NCI-H2107 (cell line): ENCODE measurements around the gene WDR45B.
"Not testable (repeated sequence)": the region's sequence is repeated elsewhere in the genome, so short reads cannot be mapped to it uniquely, and the experiment has no call there.

ENCODE experiments used
- DNase-seq: peaks from one replicate; lab custom pipeline; 2025; lab: John Stamatoyannopoulos, UW

Gene WDR45B

DNA sequence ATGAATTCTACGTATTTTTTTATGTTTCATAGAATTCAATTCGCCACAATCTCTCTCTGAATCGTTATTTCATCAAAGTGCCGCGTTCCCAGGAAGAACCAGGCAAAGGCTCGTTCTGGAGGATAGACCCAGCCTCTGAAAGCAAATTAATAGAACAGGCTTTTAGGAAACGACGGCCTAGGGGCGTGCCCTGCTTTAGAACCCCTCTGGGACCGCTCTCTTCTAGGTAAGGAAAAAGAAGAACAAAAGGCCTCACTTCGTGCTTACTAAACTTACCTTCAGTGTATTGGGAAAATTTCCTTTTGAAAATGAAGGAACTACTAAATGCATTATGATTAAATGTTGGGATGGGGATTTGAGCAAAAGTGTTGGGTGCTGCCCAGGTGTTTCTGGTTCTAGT lies 65.5 kb downstream of the WDR45B start:
- DNase-seq: no peak

DNA sequence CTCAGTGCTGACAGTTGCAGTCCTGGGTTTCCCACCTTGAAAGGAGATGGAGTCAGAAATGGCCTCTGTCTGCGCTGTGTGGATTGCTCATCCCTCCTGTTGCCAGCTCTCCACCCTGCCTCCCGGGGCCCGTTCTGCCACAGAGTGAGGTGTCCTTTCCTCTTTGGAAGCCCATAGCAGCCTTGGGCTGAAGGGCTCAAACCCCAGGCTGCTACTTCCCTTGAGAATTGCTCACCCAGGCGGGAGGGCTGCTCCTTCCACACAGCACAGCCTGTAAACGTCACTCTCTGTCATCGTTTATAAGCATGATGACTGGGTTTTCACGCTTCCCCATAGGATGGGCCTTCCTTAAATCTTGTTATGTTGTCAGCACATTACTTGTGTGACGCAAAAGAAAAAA lies 66.0 kb downstream of the WDR45B start:
- no peak for DNase-seq

DNA sequence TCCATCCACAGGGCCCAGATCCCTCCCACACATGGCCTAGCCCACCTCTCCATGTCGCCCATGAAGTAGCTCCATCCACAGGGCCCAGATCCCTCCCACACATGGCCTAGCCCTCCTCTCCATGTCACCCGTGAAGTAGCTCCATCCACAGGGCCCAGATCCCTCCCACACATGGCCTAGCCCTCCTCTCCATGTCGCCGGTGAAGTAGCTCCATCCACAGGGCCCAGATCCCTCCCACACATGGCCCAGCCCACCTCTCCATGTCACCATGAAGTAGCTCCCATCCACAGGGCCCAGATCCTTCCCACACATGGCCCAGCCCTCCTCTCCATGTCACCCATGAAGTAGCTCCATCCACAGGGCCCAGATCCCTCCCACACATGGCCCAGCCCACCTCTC lies 68.3 kb downstream of the WDR45B start:
- DNase-seq: not testable (repeated sequence)

DNA sequence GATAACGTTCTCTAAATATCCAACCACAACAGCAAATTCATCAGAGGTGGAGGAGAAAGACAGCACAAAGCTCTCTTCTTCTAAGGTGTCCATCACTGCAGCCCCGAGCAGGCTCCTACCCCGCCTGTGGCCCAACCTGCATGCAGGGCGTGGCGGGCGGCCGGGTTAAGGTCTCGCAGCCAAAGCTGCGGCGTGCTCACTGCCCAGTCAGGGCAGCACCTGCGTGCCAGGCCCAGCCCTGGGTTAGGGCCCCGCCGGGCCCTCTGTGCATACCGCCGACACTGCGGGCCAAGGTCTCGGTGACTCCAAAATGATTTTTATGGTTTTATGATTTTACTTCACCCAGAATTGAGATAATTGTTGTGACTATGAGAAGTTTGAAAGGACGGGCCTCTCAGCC lies 70.9 kb downstream of the WDR45B start:
- DNase-seq: no peak

DNA sequence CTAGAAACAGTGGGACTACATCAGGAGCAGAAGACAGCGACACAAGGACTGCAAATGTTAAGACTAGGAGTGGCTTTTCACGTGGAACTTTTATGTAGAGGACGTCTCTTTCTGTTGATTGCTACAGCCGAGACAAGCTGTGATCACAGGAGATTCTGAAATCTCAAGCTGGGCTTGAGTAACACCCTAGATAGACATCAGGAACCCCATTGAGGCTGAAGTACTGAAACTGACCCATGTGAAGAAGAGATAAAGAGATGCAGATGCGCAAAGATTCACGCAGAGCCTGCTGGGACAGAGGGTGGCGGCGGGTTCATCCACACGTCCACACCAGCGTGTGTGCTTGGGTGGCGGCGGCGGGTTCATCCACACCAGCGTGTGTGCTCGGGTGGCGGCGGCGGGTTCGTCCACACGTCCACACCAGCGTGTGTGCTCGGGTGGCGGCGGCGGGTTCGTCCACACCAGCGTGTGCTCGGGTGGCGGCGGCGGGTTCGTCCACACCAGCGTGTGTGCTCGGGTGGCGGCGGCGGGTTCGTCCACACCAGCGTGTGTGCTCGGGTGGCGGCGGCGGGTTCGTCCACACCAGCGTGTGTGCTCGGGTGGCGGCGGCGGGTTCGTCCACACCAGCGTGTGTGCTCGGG lies 72.5 kb downstream of the WDR45B start:
- not testable (repeated sequence) for DNase-seq

DNA sequence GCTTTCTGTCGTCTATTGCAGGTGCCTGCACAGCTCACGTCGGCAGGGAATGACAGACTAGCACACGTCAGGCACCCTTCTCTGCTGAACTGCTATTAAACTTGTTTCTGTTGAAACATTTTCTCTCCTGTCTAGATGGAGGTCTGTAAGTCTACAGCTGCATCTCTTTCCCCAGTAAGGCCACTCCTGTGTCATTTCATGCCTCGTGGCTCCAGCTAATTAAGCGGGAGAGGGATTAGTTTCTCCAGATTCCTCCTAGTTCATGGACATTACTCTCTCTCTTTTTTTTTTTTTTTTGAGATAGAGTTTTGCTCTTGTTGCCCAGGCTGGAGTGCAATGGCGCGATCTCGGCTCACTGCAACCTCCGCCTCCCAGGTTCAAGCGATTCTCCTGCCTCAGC lies 74.2 kb downstream of the WDR45B start:
- no peak for DNase-seq

DNA sequence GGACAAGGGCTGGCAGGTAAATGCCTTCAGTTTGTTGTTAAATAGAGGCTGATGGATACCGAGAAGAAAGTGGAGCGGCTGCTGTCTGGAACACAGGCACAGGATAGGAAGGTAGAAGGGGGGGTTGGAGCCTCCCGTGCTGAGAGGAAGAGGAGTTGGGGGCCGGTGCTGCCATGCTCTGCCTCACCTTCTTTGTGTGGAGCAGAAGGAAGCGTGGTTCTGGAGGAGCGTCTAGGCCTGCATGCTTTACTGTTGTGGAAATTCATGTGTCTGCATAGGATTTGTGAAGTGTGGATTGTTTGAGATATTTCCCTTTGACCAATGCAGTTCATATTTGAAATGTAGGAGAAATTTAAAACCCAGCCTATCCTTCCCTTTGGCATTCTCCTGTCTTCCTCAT lies 76.4 kb downstream of the WDR45B start:
- no peak for DNase-seq

DNA sequence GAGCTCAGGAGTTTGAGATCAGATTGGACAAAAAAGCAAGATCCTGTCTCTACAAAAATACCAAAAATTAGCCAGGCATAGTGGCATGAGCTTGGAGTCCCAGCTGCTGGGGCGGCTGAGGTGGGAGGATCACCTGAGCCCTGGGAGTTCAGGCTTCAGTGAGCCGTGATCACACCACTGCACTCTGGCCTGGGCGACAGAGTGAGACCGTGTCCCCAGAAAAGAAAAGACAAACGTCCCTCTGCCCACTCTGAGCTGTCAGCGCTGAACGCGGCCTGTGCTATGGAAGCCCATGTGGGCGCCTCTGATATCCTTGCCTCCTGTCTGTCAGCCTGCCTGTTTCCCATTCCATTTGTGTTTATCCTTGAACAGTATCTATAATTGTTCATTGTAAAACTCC lies 78.0 kb downstream of the WDR45B start:
- no peak for DNase-seq

DNA sequence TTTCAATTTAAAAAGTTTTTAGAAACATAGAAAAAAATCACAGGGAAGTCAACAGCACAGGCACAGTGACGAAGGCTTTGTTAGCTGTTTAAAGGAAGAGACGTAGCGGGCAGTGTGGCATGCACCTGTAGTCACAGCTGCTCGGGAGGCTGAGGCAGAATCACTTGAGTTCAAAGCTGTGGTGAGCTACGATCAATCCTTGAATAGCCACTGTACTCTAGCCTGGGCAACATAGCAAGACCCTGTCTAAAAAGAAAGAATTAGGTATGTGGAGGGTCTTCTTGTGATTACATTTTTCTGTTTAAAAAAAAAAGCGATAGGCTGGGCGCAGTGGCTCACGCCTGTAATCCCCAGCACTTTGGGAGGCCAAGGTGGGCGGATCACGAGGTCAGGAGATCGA lies 78.6 kb downstream of the WDR45B start:
- no peak for DNase-seq

DNA sequence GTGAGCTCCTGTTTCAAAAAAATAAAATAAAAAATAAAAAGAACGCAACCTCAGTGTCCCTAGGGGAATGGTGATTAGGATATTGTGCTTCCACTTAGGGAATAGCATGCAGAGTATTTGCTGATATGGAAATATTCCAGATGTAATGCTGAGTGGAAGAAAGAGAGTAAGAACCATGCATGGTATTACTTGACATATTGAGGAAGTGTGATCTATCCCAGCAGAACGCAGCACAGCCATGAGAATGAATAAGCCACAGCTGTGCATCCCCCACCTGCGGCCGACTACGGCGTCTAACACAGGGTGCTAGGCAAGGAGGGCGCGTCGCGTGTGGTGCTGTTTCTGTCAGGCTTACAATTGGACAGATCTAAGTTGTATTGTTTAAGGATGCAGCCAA lies 79.2 kb downstream of the WDR45B start:
- DNase-seq: no peak

DNA sequence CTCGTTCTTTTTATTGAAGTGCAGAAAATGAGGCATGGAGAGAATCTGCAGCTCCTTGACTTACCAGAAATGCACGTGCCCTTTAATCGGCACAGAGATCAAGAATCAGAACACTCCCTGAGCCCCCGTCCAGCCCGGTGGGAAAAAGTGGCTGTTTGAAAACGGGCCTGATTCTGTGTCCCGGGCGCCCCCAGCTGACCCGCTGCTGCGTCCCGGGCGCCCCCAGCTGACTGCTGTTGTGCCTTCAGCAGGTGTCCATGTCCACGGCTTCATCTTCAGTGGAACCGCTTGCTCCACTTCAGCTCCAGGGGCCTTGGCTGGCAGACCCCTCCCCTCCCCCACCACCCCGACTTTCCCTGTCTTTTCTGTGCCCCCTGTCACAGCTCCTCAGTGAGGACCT lies 81.0 kb downstream of the WDR45B start:
- DNase-seq: no peak

DNA sequence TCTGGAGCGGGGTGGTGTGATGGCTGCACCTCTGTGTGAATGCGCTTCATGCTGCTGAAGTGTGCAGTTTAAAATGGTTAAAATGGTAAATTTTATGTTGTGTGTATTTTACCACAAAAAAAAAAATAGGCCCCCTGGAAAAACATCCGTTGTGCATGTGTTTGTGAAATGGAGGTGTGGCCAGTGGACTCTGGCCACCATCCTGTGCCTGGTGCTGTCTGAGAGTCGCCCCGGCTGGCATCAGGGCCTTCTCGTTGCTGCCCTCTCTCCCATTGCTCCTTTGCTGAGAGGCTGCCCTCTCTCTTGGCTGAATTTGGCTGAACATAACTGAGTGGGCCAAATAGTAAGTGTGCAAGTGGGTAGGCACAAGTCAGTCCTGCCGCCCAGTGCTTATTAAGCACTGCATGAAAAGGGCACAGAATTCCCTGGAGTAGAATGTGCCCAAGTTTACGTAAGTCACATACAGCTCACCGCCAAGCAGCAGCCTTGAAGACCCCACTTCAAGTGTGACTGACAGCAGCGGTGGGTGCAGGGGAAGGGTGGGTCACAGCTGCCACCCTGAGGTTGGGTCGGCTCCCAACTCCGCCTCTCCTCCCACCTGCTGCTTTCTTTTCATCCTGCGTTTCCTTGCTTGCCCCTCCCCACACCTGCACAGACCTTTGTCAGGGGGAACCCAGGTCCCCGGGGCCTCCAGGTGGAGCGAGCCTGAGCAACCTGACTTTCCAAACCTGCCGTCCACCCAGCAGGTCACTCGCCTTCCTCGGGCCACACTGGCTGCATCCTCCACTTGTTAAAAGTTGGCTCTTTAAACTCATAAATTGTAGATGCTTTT lies 81.9 kb downstream of the WDR45B start:
- DNase-seq: no peak

DNA sequence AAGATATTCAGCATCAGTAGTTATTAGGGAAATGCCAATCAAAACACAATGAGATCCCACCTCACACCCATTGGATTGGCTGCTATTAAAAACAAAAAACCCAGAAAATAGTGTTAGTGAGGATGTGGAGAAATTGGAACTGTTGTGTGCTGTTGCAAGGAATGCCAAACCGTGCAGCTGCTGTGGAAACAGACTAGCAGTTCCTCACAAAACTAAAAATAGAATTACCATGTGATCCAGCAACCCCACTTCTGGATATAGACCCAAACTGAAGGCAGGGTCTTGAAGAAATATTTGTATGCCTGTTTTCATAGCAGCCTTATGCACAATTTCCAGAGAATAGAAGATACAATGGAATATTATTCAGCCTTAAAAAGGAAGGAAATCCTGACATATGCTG lies 82.7 kb downstream of the WDR45B start:
- DNase-seq: no peak
